GM19463 (cell line): Measurements from ENCODE around the gene BCL2L12.

ENCODE experiments used
- ATAC-seq: cut with Tn5 transposase; IDR thresholded peaks from one replicate; pipeline ENCODE4 v1.9.1; 2021; ENCODE audit warnings: mild to moderate bottlenecking, moderate library complexity; ENCODE audit not compliant: unreplicated experiment

BCL2L12 gene

DNA sequence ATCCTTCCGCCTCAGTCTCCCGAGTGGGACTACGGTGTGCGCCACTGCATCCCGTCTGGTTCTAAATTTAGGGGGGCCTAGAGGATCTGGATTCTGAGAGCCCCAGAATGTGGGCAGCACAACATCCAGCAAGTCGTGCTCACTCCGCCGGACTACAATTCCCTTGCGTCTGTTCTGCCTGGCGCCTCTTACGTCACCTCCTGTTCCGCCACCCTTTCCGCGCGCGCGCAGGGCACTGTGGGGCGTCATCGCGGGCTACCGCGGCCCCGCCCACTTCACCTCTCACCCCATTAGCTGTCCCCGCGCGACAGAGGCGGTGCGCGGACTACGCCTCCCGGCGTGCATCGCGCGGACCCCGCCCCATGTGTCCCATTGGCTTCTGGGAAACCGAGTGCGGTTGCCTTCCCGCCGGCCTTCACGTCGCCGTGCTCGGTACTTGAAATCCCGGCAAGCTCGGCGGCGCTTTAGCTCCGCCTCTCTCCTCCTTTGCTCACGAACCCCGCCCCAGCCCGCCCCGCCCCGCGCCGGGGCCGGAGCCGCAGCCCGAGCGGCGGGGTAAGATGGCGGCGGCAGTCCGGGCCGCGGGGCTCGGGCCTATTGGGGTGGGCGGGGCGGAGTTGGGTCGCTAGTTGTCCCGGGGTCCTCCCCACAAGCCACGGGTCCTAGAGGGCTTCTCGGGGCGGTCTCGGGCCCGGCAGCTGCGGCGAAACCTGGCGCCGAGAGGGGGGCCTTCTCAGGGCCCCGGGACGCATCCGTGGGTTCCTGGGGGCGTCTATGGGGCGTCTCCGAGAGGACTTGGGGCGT is 23.8 kb upstream of the BCL2L12 start, which contains the start of gene SCAF1:
SCAF1 (plus strand) TSS at position 522 of the 804 bp plus-strand sequence. CDS start 2,818 bp downstream, outside the sequence.
- peak; percentile 63 for ATAC-seq

DNA sequence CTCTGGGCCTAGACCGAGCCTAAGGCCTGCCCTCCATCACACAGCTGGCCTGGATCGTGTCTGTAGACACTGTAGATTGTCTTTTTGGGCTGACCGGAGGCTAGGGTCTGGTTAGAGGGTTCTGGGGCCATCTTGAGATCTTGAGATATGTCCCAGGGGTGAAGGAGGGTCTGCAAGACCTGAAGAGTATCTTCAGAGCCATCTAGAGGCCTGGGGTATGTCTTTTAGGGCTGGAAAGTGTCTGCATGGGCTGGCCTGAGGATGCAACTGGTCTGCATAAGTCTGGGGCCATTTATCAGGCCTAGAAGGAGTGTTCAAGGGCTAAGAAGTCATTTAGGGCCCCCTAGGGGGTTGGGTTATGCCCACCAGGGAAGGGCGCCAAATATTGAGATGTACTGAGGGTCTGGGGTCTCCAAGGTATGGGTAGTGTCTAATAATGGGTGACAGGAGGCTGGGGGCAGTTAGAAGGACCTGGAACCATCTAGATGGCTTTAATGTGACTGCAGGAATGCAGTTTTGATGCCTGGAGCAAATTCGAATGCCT is 23.2 kb upstream of the BCL2L12 start:
- ATAC-seq, result no peak

DNA sequence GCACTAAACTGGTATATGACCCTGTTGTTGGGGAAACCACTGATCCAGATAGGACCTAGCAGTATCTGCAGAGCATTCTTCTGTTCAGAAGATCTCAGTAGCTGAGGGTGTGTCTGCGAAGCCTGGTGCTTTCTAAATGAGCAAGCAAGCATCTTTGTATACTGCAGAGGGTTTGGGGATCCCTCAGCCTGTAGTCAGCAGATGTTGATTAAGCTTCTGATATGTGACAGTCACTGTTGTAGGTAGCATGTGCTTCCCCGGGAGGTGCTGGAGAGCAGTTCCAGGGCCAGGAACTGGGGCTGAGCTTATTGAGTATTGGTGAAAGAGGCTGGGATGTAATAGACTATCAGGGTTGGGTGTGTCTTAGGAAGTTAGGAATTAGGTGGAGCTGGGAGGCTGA is 22.3 kb upstream of the BCL2L12 start:
- ATAC-seq, result no peak

DNA sequence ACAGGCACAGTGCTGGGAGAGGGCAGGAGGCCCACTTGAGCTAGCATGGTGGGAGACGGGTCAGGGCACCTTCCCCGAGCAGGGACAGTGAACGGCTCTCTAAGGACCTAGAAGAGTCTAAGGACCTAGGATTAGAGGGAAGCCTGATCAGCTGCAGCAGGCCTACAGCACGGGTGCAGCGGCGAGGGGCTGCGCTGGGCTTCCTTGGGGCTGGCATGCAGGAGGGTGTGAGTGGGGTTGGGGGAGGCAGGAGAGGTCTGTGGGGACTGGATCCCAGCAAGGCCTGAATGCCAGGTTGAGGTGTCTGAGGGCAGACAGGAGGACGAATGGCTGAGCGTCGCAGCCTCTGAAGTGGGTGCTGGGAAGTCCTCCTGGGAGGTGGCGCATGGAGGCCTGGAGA is 20.1 kb upstream of the BCL2L12 start:
- no peak for ATAC-seq

- ATAC-seq, result no peak
Observed at GRCh38 chr19:49645995-49646394, 19.7 kb upstream of the BCL2L12 start.

- no peak for ATAC-seq
Observed at GRCh38 chr19:49646586-49646985, 19.1 kb upstream of the BCL2L12 start.

DNA sequence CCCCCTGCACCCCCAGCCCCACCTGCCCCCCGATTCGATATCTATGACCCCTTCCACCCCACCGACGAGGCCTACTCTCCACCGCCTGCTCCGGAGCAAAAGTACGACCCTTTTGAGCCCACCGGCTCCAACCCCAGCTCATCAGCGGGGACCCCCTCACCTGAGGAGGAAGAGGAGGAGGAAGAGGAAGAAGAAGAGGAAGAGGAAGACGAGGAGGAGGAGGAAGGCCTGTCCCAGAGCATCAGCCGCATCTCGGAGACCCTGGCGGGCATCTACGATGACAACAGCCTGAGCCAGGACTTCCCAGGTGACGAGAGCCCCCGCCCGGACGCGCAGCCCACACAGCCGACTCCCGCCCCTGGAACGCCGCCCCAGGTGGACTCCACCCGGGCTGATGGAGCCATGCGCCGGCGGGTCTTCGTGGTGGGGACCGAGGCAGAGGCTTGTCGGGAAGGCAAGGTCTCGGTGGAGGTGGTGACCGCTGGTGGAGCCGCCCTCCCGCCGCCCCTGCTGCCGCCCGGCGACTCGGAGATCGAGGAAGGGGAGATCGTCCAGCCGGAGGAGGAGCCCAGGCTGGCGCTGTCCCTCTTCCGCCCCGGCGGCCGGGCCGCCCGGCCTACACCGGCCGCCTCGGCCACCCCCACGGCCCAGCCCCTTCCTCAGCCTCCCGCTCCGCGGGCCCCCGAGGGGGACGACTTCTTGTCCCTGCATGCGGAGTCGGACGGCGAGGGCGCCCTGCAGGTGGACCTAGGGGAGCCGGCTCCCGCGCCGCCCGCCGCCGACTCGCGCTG is 14.5 kb upstream of the BCL2L12 start:
- ATAC-seq, result no peak

GRCh38 chr19:49651820-49652550 is 13.7 kb upstream of the BCL2L12 start:
- ATAC-seq, result no peak

DNA sequence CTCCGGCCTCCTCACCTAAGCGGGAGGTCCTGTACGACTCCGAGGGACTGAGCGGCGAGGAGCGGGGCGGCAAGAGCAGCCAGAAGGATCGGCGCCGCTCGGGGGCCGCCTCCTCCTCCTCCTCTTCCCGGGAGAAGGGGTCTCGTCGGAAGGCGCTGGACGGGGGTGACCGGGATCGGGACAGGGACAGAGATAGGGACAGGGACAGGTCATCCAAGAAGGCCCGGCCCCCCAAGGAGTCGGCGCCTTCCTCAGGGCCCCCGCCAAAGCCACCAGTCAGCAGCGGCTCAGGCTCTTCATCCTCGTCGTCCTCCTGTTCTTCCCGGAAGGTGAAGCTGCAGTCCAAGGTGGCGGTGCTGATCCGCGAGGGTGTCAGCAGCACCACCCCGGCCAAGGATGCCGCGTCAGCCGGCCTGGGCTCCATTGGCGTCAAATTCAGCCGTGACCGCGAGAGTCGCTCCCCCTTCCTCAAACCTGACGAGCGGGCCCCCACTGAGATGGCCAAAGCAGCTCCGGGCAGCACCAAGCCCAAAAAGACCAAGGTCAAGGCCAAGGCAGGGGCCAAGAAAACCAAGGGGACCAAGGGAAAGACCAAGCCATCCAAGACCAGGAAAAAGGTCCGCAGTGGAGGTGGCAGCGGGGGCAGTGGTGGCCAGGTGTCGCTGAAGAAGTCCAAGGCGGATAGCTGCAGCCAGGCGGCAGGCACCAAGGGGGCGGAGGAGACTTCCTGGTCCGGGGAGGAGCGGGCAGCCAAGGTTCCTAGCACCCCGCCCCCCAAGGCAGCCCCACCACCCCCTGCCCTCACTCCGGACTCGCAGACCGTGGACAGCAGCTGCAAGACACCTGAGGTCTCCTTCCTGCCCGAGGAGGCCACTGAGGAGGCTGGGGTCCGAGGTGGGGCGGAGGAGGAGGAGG is 12.9 kb upstream of the BCL2L12 start:
- ATAC-seq, result no peak

DNA sequence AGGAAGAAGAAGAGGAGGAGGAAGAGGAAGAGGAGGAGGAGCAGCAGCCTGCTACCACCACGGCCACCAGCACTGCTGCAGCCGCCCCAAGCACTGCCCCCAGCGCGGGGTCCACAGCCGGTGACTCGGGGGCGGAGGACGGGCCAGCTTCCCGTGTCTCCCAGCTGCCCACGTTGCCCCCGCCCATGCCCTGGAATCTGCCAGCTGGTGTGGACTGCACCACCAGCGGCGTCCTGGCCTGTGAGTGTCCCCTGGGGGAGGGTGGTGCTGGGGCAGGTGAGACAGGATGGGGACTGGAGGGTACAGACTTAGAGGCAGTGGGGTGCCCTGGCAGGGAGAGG is 12.3 kb upstream of the BCL2L12 start:
- ATAC-seq, result no peak

- no peak for ATAC-seq
Observed at GRCh38 chr19:49654581-49654980, 11.2 kb upstream of the BCL2L12 start.

DNA sequence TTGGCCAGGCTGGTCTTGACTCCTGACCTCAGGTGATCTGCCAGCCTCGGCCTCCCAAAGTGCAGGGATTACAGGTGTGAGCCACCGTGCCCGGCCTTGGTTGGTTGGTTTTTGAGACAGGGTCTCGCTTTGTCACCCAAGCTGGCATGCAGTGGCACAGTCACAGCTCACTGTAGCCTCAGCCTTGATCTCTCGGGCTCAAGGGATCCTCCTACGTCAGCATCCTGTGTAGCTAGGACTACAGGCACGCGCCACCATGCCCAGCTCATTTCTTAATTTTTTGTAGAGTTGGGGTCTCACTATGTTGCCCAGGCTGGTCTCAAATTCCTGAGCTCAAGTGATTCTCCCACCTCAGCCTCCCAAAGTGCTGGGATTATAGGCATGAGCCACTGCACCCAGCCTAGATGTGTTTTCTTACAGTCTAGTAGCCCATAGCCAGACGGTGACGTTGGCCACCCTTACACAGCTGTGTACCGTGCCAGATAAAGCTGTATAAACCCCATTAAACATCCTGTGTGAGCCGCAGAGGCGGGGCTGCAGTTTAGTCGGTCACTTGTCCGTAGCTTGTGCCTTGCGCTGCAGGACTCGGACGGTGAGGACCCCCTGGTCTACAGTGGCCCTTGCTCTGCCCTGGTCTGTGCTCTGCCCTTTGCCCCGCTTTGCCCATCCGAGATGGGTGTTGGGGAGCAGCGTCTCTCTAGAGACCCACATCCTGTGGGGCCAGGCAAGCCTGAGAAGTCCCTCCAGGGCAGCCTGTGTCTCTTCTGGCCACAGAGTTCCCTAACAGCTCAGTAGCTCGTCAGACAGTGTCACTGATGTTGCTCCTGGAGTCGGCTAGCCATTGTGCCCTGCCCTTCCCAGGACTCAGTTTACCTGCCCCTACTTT is 9.9 kb upstream of the BCL2L12 start:
- no peak for ATAC-seq

DNA sequence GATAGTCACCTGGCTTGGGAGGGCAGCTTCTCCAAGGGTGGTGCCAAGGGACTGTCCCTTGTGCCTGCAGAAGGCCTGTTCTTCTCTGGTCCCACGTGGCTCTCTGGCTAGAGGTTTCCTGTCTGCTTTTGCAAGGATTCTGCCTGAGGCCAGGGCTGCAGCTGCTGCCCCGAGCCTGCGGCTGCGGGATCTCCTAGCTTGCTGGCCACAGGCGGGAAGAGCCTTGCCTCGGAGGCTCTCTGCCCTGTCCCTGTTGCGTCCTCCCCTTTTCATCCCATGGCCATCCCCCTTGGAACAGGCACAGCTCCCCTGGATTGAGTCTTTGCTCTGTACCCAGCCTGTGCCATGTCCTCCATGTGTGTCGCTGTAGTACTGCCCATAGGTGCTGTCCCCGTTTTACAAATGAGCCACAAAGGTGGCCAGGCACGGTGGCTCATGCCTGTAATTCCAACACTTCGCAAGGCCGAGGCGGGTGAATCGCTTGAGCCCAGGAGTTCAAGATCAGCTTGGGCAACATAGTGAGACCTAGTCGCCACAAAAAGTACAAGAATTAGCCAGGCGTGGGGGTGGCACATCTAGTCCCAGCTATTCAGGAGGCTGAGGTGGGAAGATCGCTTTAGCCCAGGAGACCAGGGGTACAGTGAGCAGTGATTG is 9.2 kb upstream of the BCL2L12 start:
- no peak for ATAC-seq

DNA sequence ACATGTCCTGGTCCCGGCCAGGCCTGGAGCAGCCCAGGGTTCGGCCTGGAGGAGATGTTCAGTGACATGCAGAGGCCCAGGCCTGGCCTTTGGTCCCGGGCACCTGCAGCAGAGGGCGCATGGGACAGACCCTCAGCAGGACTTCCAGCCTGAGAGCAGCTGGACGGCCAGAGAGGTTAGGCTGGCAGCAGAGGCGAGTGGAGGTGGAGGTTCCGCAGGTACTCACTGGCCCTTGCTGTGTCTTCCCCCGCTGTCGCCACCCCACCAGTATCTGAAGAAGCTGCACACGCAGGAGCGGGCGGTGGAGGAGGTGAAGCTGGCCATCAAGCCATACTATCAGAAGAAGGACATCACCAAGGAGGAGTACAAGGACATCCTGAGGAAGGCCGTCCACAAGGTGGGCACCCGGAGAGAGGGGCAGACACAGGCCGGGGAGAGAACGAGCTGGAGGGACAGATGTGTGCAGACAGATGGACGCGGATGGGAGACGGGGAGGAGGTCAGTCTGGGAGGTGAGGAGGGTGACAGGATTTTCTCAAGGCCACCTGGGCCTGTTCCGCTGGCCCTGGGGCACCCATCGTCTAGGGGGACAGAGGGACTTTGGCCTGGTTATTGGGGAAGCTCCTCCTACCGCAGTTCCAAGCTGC is 8.1 kb upstream of the BCL2L12 start:
- ATAC-seq, result no peak

DNA sequence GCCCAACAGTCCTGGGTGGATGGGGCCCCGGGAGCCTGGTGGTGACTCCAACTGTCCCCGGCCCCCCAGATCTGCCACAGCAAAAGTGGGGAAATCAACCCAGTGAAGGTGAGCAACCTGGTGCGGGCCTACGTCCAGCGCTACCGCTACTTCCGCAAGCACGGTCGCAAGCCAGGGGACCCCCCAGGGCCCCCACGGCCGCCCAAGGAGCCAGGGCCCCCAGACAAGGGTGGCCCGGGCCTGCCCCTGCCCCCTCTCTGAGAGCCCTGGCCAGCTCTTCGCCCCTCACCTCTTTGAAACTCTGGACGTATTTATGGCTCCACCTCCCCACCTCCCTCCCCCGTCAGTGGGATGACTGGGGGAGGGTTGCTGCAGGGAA is 7.6 kb upstream of the BCL2L12 start:
- ATAC-seq, result no peak

DNA sequence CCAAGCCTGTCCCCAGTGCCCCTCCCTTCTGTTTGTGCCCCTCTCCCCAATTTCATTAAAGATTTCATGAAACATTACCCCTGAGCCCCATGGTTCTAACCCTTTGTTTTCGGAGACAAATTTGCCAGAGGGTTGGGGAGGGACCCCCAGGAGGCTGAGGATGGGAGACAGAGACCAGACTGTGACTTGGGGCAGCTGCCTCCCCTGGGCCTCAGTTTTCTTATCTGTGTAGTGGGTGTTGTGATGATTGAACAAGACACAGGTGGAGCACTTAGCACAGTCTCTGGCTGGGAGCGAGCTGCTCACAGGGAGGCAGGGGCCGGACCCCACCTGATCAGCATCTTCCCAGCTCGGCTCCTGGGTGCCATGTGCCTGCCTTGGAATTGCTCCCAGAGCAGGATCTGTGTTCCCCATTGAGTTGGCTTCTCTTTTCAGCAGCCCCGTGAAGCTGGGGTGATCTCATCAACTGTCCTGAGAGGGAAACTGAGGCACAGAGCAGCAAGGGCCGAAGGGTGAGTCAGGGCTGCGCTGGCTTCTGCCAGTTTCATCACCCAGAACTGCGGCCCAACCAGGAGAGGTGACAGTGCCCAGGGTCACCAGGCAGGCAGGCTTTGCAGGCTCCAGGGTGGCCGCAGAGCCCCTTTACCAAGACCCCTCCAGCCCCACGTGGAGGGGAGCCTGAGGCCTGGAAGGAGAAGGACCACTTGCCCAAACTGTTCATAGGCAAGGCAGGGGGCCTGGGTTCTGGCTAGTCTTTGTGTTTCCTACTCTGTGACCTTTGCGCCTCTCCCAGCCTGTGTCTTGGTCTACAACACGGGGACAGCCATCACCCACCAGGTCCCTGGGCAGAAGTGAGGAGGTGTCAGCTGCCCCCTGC is 6.9 kb upstream of the BCL2L12 start:
- no peak for ATAC-seq

DNA sequence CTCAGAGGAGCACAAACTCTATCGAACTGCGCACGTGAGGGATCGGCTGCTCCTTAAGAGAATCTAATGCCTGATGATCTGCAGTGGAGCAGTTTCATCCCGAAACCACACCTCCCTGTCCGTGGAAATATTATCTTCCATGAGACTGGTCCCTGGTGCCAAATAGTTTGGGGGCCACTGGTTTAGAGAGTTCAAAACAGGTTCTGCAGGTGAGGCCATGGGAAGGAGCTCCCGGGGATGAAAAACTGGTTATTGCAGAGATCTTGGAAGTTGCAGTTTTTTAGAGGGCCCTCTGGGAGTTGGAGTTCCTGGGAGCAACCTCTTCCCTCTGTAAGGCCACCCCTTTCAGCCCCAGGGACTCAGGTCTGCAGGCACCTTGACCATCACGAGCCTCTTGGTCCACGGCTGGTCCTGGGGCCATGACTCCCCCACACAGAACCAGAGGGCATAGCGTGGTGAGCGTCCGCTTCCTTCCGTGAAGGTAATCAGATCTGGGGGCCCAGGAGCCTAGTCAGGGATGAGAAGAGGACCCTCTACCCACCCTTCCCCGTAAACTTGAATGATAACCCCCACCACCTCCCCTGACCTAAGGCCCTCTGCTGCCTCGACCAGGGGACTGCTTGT is 5.3 kb upstream of the BCL2L12 start:
- no peak for ATAC-seq
